CD4-positive, alpha-beta memory T cell (primary cell): ENCODE results near the gene CHRDL2. TPM values are rescaled to one million over a fixed set of nuclear protein-coding genes. Genes with fewer than 3 reads are reported as not detected.
A peak's percentile ranks its signal among the peaks of the same experiment; 100 is the strongest.

Experiments
- CTCF ChIA-PET: fragments of 350-600 bp; sonication (Branson Sonifier 250); formaldehyde crosslinking; loops from one replicate; lab custom pipeline; 2021; ENCODE audit warnings: inconsistent platforms; ENCODE audit not compliant: partially characterized antibody; lab: Charles Lee
- POLR2A ChIA-PET: fragments of 350-600 bp; sonication (Branson Sonifier 250); formaldehyde crosslinking; loops from one replicate; lab custom pipeline; 2021; ENCODE audit not compliant: partially characterized antibody; lab: Charles Lee
- DNase-seq, 5 donors: peaks; one replicate each; pipeline versions ENCODE4 v3.0.0 to v3.0.0-alpha.2; 2020 to 2022; ENCODE audit warnings: mixed read lengths in 1 of 5
- H3K27ac ChIP-seq: one replicate; pipeline ENCODE4 v1.7.0; 2013; ENCODE audit warnings: low read depth, low read length
- H3K27me3 ChIP-seq: 2 replicates; pipeline ENCODE4 v1.7.0; 2013; ENCODE audit warnings: mild to moderate bottlenecking, low read length, moderate library complexity; ENCODE audit not compliant: insufficient read depth
- H3K36me3 ChIP-seq: 2 replicates; pipeline ENCODE4 v1.7.0; 2013; ENCODE audit warnings: mild to moderate bottlenecking, low read length, moderate library complexity; ENCODE audit not compliant: insufficient read depth
- H3K4me1 ChIP-seq: 2 replicates; pipeline ENCODE4 v1.7.0; 2013; ENCODE audit warnings: mild to moderate bottlenecking, low read length, moderate library complexity; ENCODE audit not compliant: insufficient read depth
- H3K4me3 ChIP-seq, 2 donors: one replicate each; pipeline ENCODE4 v1.7.0; 2013; ENCODE audit warnings: low read length in 2 of 2, mild to moderate bottlenecking in 1 of 2
- H3K9me3 ChIP-seq, 2 donors: one replicate each; pipeline ENCODE4 v1.7.0; 2013; ENCODE audit warnings: low read length in 2 of 2, control low read depth in 1 of 2; ENCODE audit not compliant: control insufficient read depth in 1 of 2
- H3K27ac Mint-ChIP-seq, 7 donors: one replicate each; pipeline ENCODE4 v1.8.0; 2020 to 2021; ENCODE audit warnings: mixed read lengths in 7 of 7, mild to moderate bottlenecking in 6 of 7, inconsistent platforms in 3 of 7, moderate library complexity in 3 of 7
- H3K27me3 Mint-ChIP-seq, 2 donors: one replicate each; pipeline ENCODE4 v1.8.0; 2020 to 2021; ENCODE audit warnings: mixed read lengths in 2 of 2
- H3K36me3 Mint-ChIP-seq, 2 donors: one replicate each; pipeline ENCODE4 v1.8.0; 2020 to 2021; ENCODE audit warnings: mixed read lengths in 2 of 2, inconsistent platforms in 1 of 2, mild to moderate bottlenecking in 1 of 2
- H3K4me1 Mint-ChIP-seq, 4 donors: one replicate each; pipeline ENCODE4 v1.8.0; 2020 to 2021; ENCODE audit warnings: mixed read lengths in 4 of 4, mild to moderate bottlenecking in 1 of 4
- H3K4me3 Mint-ChIP-seq, 8 donors: one replicate each; pipeline ENCODE4 v1.8.0; 2020 to 2021; ENCODE audit warnings: mixed read lengths in 8 of 8, mild to moderate bottlenecking in 7 of 8, moderate library complexity in 6 of 8, inconsistent platforms in 3 of 8
- H3K9me3 Mint-ChIP-seq, 8 donors: one replicate each; pipeline ENCODE4 v1.8.0; 2020 to 2021; ENCODE audit warnings: mixed read lengths in 8 of 8, mild to moderate bottlenecking in 5 of 8, inconsistent platforms in 3 of 8, moderate library complexity in 1 of 8
- intact Hi-C: fragments of 100-400 bp; cut with micrococcal nuclease; formaldehyde crosslinking; loops from one replicate; pipeline ENCODE4 v1.15.1; 2023
- polyA plus RNA-seq, 2 donors: library from polyadenylated mRNA; unstranded; fragments of 300-500 nt; fragmentation: Illumina TruSeq; gene quantifications; one replicate each; pipeline ENCODE4 v1.2.3, GENCODE V29; 2021
- total RNA-seq, 2 experiments: library from RNA; stranded (reverse); gene quantifications; one replicate each; pipeline ENCODE4 v1.2.3, GENCODE V29; 2021

The CHRDL2 gene
- total and polyA plus RNA-seq, 4 experiments from 2014 or later, result not detected

- H3K27me3 Mint-ChIP-seq, result peaks cover 3 to 9% of the 10 kb centered on the region in 2 donors
- intact Hi-C loops, result no loop called here
- H3K4me3 ChIP-seq, result no peak overlapping the region
- H3K36me3 Mint-ChIP-seq, result no peaks in the 10 kb centered on the region
- H3K9me3 Mint-ChIP-seq, result peaks cover 0 to 2% (median 0%) of the 10 kb centered on the region in 8 donors
- no peak overlapping the region for H3K27ac Mint-ChIP-seq
- ChIA-PET CTCF (no interaction called here), POLR2A (no interaction called here)
- no peaks in the 10 kb centered on the region for H3K9me3 ChIP-seq
- no peaks in the 10 kb centered on the region for H3K4me1 Mint-ChIP-seq
- H3K27me3 ChIP-seq, result no peaks in the 10 kb centered on the region
- no peaks in the 10 kb centered on the region for H3K36me3 ChIP-seq
- no peak for DNase-seq
- H3K27ac ChIP-seq, result no peak overlapping the region
- H3K4me3 Mint-ChIP-seq, result no peak overlapping the region
- no peaks in the 10 kb centered on the region for H3K4me1 ChIP-seq
Observed at GRCh38 chr11:74677131-74677530, 54.1 kb downstream of the CHRDL2 start.

GRCh38 chr11:74676596-74676995, 54.6 kb downstream of the CHRDL2 start:
- Mint-ChIP-seq H3K4me3 (no peak overlapping the region), H3K9me3 (peaks cover 0 to 2% (median 0%) of the 10 kb centered on the region in 8 donors), H3K4me1 (no peaks in the 10 kb centered on the region), H3K27me3 (peaks cover 3 to 5% of the 10 kb centered on the region in 2 donors), H3K27ac (peak overlapping the region in 1 of 7 donors; percentile 62), H3K36me3 (no peaks in the 10 kb centered on the region)
- no peak for DNase-seq
- POLR2A ChIA-PET, result no interaction called here
- intact Hi-C loops, result no loop called here
- Histone ChIP-seq H3K4me3 (no peak overlapping the region), H3K36me3 (no peaks in the 10 kb centered on the region), H3K4me1 (no peaks in the 10 kb centered on the region), H3K27ac (no peak overlapping the region), H3K9me3 (no peaks in the 10 kb centered on the region), H3K27me3 (no peaks in the 10 kb centered on the region)
- CTCF ChIA-PET, result no interaction called here

- POLR2A ChIA-PET, result no interaction called here
- Histone ChIP-seq H3K36me3 (no peaks in the 10 kb centered on the region), H3K27me3 (no peaks in the 10 kb centered on the region), H3K27ac (no peak overlapping the region), H3K9me3 (no peaks in the 10 kb centered on the region), H3K4me3 (no peak overlapping the region), H3K4me1 (no peaks in the 10 kb centered on the region)
- Mint-ChIP-seq H3K9me3 (peaks cover 0 to 2% (median 0%) of the 10 kb centered on the region in 8 donors), H3K4me1 (no peaks in the 10 kb centered on the region), H3K4me3 (no peak overlapping the region), H3K27me3 (peaks cover 0 to 3% of the 10 kb centered on the region in 2 donors), H3K36me3 (peaks cover 0 to 3% of the 10 kb centered on the region in 2 donors), H3K27ac (no peak overlapping the region)
- DNase-seq, result no peak
- intact Hi-C loops, result no loop called here
- CTCF ChIA-PET, result no interaction called here
Observed at GRCh38 chr11:74675761-74676160, 55.5 kb downstream of the CHRDL2 start.

GRCh38 chr11:74673693-74674360, 57.4 kb downstream of the CHRDL2 start:
- H3K36me3 Mint-ChIP-seq, result peaks cover 0 to 3% of the 10 kb centered on the region in 2 donors
- Histone ChIP-seq H3K4me3 (no peak overlapping the region), H3K27ac (no peak overlapping the region), H3K9me3 (no peaks in the 10 kb centered on the region), H3K27me3 (no peaks in the 10 kb centered on the region), H3K4me1 (no peaks in the 10 kb centered on the region), H3K36me3 (no peaks in the 10 kb centered on the region)
- no peaks in the 10 kb centered on the region for H3K27me3 Mint-ChIP-seq
- intact Hi-C loops, result no loop called here
- ChIA-PET CTCF (no interaction called here), POLR2A (no interaction called here)
- peak overlapping the region in 1 of 7 donors; percentile 4 for H3K27ac Mint-ChIP-seq
- H3K9me3 Mint-ChIP-seq, result peaks cover 0 to 2% (median 0%) of the 10 kb centered on the region in 8 donors
- no peak for DNase-seq
- no peak overlapping the region for H3K4me3 Mint-ChIP-seq
- H3K4me1 Mint-ChIP-seq, result no peaks in the 10 kb centered on the region

GRCh38 chr11:74672956-74673692, 58.1 kb downstream of the CHRDL2 start:
- ChIA-PET POLR2A (no interaction called here), CTCF (interaction anchor here (0.9 kb wide), 1 partner anchor 52 kb away, joined by 3 read pairs; no protein-coding TSS in a partner anchor)
- no peaks in the 10 kb centered on the region for H3K27me3 ChIP-seq
- Mint-ChIP-seq H3K27me3 (no peaks in the 10 kb centered on the region), H3K4me3 (no peak overlapping the region), H3K4me1 (no peaks in the 10 kb centered on the region), H3K36me3 (peaks cover 0 to 3% of the 10 kb centered on the region in 2 donors), H3K9me3 (peaks cover 0 to 2% (median 0%) of the 10 kb centered on the region in 8 donors), H3K27ac (peak overlapping the region in 1 of 7 donors; percentile 4)
- no peaks in the 10 kb centered on the region for H3K4me1 ChIP-seq
- intact Hi-C loops, result no loop called here
- H3K27ac ChIP-seq, result no peak overlapping the region
- no peak overlapping the region for H3K4me3 ChIP-seq
- no peak for DNase-seq
- H3K9me3 ChIP-seq, result no peaks in the 10 kb centered on the region
- no peaks in the 10 kb centered on the region for H3K36me3 ChIP-seq

- ChIA-PET CTCF (interaction anchor here (0.9 kb wide), 1 partner anchor 53 kb away, joined by 3 read pairs; no protein-coding TSS in a partner anchor), POLR2A (no interaction called here)
- no peaks in the 10 kb centered on the region for H3K9me3 ChIP-seq
- Mint-ChIP-seq H3K27me3 (no peaks in the 10 kb centered on the region), H3K36me3 (peaks cover 0 to 3% of the 10 kb centered on the region in 2 donors), H3K27ac (no peak overlapping the region), H3K4me3 (no peak overlapping the region), H3K4me1 (no peaks in the 10 kb centered on the region), H3K9me3 (peaks cover 0 to 3% (median 0%) of the 10 kb centered on the region in 8 donors)
- intact Hi-C loops, result no loop called here
- H3K4me3 ChIP-seq, result no peak overlapping the region
- H3K27me3 ChIP-seq, result no peaks in the 10 kb centered on the region
- no peak for DNase-seq
- no peak overlapping the region for H3K27ac ChIP-seq
- H3K4me1 ChIP-seq, result no peaks in the 10 kb centered on the region
- no peaks in the 10 kb centered on the region for H3K36me3 ChIP-seq
Observed at GRCh38 chr11:74672332-74672955, 58.8 kb downstream of the CHRDL2 start.

GRCh38 chr11:74671520-74672196, 59.6 kb downstream of the CHRDL2 start:
- no peaks in the 10 kb centered on the region for H3K9me3 ChIP-seq
- H3K4me1 Mint-ChIP-seq, result no peaks in the 10 kb centered on the region
- no peaks in the 10 kb centered on the region for H3K27me3 ChIP-seq
- peaks cover 0 to 3% (median 0%) of the 10 kb centered on the region in 8 donors for H3K9me3 Mint-ChIP-seq
- intact Hi-C loops, result no loop called here
- H3K36me3 ChIP-seq, result no peaks in the 10 kb centered on the region
- H3K27me3 Mint-ChIP-seq, result no peaks in the 10 kb centered on the region
- H3K4me3 Mint-ChIP-seq, result no peak overlapping the region
- peak overlapping the region in 1 of 7 donors; percentile 57 for H3K27ac Mint-ChIP-seq
- no peak overlapping the region for H3K4me3 ChIP-seq
- ChIA-PET POLR2A (no interaction called here), CTCF (no interaction called here)
- no peak overlapping the region for H3K27ac ChIP-seq
- peaks cover 0 to 3% of the 10 kb centered on the region in 2 donors for H3K36me3 Mint-ChIP-seq
- no peaks in the 10 kb centered on the region for H3K4me1 ChIP-seq
- DNase-seq, result no peak
